Fibroblast of mammary gland (primary cell): ENCODE measurements around the gene TNFAIP1.
A peak's percentile ranks its signal among the peaks of the same experiment; 100 is the strongest.

ENCODE experiments used
- DNase-seq: peaks from one replicate; pipeline ENCODE4 v3.0.0-alpha.2; 2010; ENCODE audit warnings: low read depth
- H3K4me3 ChIP-seq: 2 replicates; pipeline ENCODE4 v1.5.1; 2011; ENCODE audit warnings: low read depth, mild to moderate bottlenecking, low read length, moderate library complexity; ENCODE audit not compliant: control insufficient read depth
- TF ChIP-seq, protein P1 (sequence below): conservative IDR thresholded peaks from 2 replicates; pipeline ENCODE4 v1.5.1; 2011; ENCODE audit warnings: low read depth, low read length, inconsistent platforms; ENCODE audit not compliant: control insufficient read depth, insufficient read depth

TNFAIP1 gene

DNA sequence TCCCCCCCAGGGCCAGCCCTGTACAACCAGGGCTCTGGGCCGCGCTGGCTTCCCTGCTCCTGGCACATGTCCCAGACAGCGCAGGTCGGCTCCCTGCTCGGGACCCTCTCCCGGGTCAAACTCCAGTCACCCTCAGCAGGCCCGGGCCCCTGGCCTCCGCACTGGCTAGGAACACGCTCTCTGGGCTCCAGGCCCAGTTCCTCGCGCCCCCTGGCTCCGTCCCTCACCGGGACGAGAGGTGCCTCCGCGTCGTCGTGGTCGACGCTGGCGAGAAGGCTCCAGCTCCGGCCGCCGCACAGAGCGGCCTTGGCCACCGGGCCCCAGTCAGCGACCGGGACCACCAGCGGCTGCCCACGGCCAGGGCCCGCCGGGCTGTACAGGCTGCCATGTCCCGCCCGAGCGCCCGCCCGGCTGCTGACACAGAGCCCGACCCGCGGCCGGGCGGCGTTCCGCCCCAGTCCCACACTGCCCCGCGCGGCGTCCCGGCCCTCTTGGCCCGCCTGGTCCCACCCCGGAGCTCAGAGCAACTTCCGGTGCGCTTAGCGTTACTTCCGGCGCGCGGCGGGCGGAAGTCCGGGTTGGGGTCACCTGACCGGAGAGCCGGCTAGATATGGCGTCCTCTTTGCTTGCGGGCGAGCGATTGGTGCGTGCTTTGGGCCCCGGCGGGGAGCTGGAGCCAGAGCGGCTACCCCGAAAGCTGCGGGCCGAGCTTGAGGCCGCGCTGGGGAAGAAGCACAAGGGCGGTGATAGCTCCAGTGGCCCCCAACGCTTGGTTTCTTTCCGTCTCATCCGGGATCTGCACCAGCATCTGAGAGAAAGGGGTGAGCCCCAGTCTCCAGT is 21.7 kb downstream of the TNFAIP1 start, which contains the start of gene POLDIP2:
TSS of gene POLDIP2 (minus strand) at position 467 of the 840 bp plus-strand sequence. CDS start at position 388, 79 bp downstream.
- DNase-seq: peak; percentile 92
- TF ChIP-seq, protein P1, sequence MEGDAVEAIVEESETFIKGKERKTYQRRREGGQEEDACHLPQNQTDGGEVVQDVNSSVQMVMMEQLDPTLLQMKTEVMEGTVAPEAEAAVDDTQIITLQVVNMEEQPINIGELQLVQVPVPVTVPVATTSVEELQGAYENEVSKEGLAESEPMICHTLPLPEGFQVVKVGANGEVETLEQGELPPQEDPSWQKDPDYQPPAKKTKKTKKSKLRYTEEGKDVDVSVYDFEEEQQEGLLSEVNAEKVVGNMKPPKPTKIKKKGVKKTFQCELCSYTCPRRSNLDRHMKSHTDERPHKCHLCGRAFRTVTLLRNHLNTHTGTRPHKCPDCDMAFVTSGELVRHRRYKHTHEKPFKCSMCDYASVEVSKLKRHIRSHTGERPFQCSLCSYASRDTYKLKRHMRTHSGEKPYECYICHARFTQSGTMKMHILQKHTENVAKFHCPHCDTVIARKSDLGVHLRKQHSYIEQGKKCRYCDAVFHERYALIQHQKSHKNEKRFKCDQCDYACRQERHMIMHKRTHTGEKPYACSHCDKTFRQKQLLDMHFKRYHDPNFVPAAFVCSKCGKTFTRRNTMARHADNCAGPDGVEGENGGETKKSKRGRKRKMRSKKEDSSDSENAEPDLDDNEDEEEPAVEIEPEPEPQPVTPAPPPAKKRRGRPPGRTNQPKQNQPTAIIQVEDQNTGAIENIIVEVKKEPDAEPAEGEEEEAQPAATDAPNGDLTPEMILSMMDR: no peak
- peak within 1 kb of the TSS; percentile 97 for H3K4me3 ChIP-seq

DNA sequence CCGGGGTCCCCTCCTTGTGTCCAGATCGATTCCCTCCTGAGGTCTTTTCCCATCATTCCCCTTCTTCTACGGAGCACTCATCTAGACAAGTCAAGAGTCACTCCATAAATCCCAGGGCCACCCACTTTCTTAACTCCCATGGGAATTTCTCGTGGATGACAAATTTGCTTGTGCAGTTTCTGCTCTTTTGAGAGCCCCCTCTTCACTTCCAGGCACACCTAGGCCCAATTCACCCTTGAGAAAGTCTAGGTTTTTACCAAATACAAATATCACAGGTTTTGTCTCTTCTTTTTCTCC is 22.3 kb downstream of the TNFAIP1 start:
- H3K4me3 ChIP-seq: peak overlapping the region; percentile 97
- no peak for DNase-seq
- TF ChIP-seq, protein P1: no peak

DNA sequence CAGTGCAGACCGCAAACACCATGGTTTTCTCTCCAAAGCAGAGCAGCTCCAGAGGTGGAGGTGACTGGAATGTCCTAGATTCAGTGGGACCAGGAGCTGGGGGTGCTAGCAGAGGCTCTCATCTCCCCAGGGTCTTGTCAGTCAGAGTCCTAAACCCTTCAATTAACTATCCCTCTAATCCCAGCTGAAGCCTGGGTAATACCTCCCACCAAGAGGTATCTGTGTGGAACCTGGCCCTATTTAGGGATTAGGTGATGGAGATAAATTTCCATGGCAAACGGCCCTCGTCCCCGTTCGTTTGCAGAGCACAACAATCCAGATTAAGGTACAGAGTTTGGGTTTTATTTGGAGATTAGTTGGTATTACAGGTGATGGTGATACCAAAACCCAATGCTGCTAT is 27.6 kb downstream of the TNFAIP1 start:
- no peak overlapping the region for H3K4me3 ChIP-seq
- DNase-seq: no peak
- TF ChIP-seq, protein P1: no peak

DNA sequence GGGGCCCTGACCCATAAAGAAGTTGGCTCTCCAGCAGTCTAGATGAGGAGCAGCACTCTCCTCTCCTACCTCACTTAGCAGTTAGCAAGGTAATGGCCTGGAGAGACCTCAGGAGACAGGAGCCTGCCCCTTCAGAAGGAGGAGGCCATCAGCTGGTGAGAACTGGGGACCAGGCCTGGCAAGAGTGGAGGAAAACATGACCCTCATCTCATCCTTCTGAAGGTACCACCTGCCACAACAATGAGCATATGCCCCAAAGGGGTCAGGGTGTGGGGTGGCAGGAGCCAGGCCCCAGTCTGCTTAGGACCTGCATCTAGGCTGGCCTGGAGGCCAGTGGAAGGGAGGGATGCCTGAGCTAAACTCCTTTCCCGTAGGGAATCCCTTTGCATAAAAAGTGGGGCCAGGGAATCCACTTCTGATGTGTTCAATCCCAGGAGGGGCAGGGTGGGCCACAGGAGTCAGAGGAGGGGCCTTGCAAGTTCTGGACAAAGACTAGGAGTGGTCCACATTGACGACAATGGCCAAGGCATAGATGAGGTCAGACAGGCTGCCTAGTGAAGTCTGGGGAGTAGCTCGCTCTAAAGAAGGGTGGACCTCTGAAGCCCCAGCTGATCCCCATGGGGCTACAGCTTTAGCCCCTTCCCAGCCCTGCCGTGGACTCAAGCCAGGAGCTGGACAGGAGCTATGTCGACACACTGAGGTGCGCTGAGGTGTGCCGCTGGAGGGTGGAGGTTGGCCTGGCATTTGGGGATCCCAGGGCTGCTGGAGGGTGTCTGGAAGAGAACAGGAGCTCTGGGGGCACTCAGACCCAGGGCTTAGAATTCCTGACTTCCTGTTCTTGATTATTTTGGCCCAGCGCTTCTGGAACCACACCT is 28.5 kb downstream of the TNFAIP1 start:
- no peak for DNase-seq
- TF ChIP-seq, protein P1: no peak
- H3K4me3 ChIP-seq: no peak overlapping the region

DNA sequence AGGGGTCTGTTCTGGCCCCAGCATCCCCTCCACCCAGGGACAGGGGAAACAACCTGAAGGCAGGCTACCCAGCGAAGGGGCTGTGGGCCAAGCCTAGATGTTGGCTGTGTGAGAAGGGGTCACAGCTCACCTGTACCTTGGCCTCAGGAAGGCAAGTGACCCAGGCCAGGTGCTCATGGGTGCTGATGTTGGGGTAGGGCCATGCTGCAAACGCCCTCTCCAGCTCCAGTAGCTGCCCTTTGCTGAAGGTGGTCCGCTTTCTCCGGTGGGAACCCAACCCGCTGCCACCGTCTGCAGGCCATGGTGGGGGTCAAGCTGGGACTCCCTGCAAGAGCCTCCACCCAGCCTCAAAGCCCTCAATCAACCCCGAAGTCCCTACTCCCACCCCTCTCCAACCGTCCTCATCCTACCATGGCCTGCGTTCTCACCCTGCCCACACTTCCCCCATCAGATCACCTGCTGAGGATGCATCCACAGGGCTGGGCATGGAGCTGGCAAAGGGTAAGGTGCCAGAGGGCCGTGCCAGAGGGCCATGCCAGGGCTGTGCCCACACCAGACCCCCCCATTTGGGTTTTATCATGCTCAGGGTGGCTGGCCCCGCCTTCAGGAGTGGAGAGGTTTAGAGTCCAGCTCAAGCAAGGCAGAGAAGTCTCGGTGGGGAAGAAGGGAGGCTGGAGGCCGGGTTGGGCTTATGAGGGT is 29.3 kb downstream of the TNFAIP1 start, which contains the start of gene SEBOX:
TSS of gene SEBOX (minus strand) at position 535 of the 699 bp plus-strand sequence. CDS start at position 487, 48 bp downstream.
- no peak within 1 kb of the TSS for H3K4me3 ChIP-seq
- TF ChIP-seq, protein P1: no peak

DNA sequence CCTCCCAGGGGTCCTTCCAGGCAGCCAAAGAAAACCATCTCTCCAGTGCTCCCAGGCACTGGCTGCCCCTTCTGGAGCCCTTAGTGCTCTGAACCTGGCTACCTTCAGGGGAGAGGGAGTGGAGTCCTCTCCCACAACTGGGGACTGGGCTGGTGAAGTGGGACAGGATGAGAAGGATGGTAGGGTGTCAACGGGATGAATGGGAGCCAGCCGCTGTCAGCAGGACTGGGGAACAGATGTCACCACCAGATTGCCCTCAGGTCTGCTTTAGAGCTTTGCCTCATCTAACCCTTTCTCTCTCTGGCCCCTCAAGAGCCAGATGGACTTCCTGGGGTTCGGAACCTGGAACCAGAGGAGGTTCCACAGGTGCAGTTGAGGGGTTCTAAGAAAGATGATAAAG is 29.9 kb downstream of the TNFAIP1 start:
- no peak for DNase-seq
- TF ChIP-seq, protein P1: no peak
- no peak overlapping the region for H3K4me3 ChIP-seq

More for the DNA sequence above, 29.3 kb downstream of the TNFAIP1 start, which contains the start of gene SEBOX:
- DNase-seq: no peak
